GM19372 (cell line): Measurements from ENCODE around the gene HIVEP1.

Experiments
- ATAC-seq: cut with Tn5 transposase; IDR thresholded peaks from one replicate; pipeline ENCODE4 v1.9.1; 2021; ENCODE audit warnings: mild to moderate bottlenecking, low read depth, moderate library complexity; ENCODE audit not compliant: unreplicated experiment

HIVEP1 gene

GRCh38 chr6:12039540-12040459 lies 27.7 kb downstream of the HIVEP1 start:
- no peak for ATAC-seq

DNA sequence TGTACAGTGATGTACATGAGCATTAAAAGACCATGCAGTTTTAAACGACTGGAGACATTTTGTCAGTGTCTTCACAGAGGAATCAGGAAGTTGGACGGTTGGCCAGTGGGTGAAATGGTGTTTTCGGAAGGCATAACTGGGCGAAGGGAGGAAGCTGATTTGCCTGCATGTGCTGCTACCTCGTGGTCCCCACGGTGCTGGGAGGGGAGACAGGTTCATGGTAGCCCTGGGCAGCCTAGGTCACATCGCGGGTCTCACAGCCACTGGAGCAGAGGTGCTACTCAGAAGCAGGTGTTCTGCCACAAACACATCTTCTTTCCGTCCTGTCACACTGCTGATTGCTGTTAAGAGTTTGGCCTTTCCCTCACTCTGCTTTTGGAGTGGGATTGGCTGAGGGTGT lies 35.2 kb downstream of the HIVEP1 start:
- ATAC-seq: no peak

DNA sequence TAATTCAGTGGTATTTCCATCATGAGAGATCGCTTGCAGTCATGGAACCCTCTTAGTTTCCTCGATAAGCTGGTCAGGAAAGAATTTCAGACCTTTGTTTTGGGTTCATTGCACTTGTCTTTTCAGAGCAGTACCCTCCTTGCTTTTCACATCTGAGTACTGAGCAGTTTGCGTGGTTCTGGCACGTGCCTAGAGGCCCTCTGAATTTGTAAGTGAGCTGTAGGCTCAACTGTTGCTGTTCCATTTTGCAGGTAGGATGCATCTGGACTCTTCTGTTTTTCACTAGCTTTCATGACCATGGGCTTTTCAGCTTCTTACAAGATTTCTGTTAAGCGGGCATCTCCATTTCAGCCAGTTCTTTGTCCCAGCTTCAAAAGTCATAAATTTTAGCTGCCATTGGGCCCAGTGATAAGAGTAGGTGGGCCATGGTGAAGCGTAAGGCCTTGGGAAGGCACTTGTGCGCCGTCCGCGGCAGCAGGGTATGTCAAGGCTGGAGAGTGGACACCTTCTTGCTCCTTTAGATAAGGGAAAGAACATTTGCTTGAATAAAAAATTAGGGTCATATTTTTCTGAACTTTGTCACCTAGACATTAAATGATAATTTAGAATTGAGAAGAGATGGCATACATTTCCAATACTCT lies 35.8 kb downstream of the HIVEP1 start:
- ATAC-seq: no peak

GRCh38 chr6:12048609-12049008 lies 36.5 kb downstream of the HIVEP1 start:
- ATAC-seq: no peak

DNA sequence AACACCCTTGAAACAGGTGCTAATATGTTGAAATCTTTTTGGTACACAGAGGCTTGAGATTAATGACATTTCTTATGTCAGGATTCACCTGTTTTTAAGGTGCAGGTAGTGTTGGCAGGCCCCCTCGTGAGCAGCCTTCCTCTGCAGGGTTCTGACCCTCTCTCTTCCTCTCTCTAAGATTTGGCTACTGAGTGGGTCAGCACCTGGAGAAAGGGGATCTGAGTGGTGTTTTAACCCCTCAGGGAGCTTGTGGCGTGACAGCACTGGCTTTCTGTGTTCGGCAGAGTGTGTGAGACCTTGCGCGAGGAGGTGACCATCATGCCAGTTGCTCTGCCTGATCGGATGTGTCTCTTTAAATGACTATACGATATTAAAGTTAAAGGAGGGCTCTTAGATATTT lies 37.1 kb downstream of the HIVEP1 start:
- ATAC-seq: peak; percentile 38

DNA sequence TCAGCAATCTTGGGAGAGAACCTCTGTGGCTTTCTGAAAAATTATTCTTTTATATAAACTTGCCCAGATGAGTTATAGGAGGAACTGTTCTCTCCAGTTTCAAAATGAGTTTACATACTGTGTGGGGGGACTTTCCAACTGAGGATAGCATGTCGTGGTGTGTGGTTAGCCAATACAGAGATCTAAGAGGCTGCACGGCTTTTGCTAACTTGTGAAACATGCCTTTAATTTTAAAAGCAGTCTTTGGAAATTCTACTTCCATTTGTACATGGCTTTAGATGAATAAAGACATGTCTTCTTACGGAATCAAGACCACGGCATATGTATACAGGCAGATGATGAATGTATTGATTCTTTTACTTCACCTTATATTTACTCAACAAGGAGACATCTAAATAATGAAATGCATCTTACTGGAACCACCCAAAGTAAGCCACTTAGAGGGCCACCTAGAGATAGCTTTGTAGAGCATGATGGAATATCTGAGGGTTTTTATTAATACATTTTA lies 39.8 kb downstream of the HIVEP1 start:
- peak; percentile 65 for ATAC-seq

GRCh38 chr6:12058172-12058961 lies 46.3 kb downstream of the HIVEP1 start:
- ATAC-seq: no peak

GRCh38 chr6:12060780-12061609 lies 48.9 kb downstream of the HIVEP1 start:
- peak; percentile 84 for ATAC-seq

DNA sequence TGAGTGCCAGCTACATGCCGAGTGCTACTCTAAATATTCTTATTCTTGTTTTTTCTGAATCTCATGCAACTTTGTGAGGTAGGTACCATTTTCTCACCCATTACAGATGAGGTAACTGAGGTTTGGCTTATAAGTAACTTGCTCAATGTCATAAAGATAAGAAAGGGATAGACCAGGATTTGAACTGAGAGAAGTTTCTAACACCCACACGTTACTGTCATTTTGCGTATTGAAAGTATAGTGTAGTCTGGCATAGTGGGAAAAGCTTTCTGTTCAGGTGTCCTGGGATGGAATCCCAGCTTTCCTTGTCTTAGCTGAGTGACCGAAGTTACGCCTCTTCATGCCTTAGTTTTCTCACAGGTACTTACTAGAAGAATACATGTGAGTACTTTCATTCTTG lies 50.5 kb downstream of the HIVEP1 start:
- ATAC-seq: no peak

GRCh38 chr6:12064131-12064530 lies 52.0 kb downstream of the HIVEP1 start:
- ATAC-seq: no peak

- no peak for ATAC-seq
These were observed 52.5 kb downstream of the HIVEP1 start for GRCh38 chr6:12064538-12065071.

- ATAC-seq: peak; percentile 41
These were observed 53.4 kb downstream of the HIVEP1 start for GRCh38 chr6:12065321-12066140.

DNA sequence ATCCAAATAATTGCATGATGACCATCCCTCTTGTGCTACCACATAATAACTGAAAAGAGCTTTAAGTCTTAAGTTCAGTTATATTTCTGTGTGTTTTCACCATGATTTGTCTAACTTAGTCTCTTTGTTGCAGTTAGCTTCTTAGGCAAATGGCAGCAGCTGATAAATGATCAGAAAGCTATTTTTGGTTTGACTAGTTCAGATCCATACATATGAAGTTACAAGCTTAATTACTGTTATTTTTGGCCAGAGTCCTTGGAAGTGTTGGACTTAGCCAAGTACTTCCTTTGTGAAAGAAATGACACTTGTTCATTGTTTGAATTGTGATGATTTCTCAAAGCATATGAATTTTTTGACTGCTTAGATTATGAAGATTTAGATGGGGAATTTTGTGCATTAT lies 54.2 kb downstream of the HIVEP1 start:
- ATAC-seq: no peak

DNA sequence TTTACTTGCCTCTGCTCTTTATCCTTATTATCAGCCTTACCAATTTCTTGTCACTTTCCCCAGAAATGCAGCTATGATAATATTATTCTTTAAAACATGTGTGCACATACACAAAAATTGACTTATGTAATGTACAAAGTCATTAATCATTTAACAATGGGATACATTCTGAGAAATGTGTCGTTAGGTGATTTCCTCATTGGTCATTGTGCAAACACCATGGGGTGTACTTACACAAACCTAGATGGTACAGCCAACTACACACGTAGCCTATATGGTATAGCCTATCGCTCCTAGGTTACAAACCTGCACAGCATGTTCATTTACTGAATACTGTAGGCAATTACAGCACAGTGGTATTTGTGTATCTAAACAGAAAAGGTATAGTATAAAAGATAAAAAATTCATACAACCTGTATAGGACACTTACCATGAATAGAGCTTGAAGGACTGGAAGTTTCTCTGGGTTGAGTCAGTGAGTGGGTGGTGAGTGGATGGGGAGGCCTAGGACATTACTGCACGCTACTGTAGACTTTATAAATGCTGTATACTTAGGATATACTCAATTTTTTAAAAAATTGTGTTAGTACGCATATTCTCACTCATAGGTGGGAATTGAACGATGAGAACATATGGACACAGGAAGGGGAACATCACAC lies 56.9 kb downstream of the HIVEP1 start:
- ATAC-seq: no peak

GRCh38 chr6:12069891-12070529 lies 57.9 kb downstream of the HIVEP1 start:
- ATAC-seq: no peak

GRCh38 chr6:12071064-12071615 lies 59.0 kb downstream of the HIVEP1 start:
- ATAC-seq: no peak

GRCh38 chr6:12075067-12075563 lies 63.0 kb downstream of the HIVEP1 start:
- no peak for ATAC-seq
